ENCODE results near the gene BAAT. TPM values are rescaled to one million over a fixed set of nuclear protein-coding genes. Genes with fewer than 3 reads are reported as not detected.

Gene BAAT
- total RNA-seq, 1 experiment from 2014 or later = 0.25 TPM

GRCh38 chr9:101311191-101311590, 73.6 kb downstream of the BAAT start (continued):
- TF ChIP-seq REST (IDR thresholded peaks at IDR 0.05; ENCODE audit: low read depth) (no peak), CTCF (IDR thresholded peaks at IDR 0.05 in 2 of 3, conservative IDR thresholded peaks at IDR 0.05 in 1 of 3; ENCODE audit: borderline replicate concordance in 1 of 3, insufficient read depth in 1 of 3, low read depth in 2 of 3, low read length in 2 of 3) (no peak), ZNF274 (IDR thresholded peaks at IDR 0.05; ENCODE audit: low read depth, low read length) (no peak)

Other genes with a start within 250 kb of the BAAT start
- 14.6 TPM for gene MRPL50, start 13.6 kb upstream of the BAAT start, total RNA-seq (2021; ENCODE audit: unreplicated experiment)
- 10.6 TPM for gene ZNF189, start 13.8 kb upstream of the BAAT start, total RNA-seq (2021; ENCODE audit: unreplicated experiment)
- gene ALDOB, start 50.8 kb upstream of the BAAT start, total RNA-seq (2021; ENCODE audit: unreplicated experiment) = 1.2 TPM
- gene RNF20, start 148.8 kb upstream of the BAAT start, total RNA-seq (2021; ENCODE audit: unreplicated experiment) = 37.6 TPM
- not detected for gene PPP3R2, start 210.0 kb upstream of the BAAT start, total RNA-seq (2021; ENCODE audit: unreplicated experiment)